ENCODE measurements around the gene BSDC1.
A peak's percentile ranks its signal among the peaks of the same experiment; 100 is the strongest.
"Not testable (repeated sequence)": the region's sequence is repeated elsewhere in the genome, so short reads cannot be mapped to it uniquely, and the experiment has no call there.

Gene BSDC1

GRCh38 chr1:32394141-32394889, at the start of gene BSDC1:
TSS of gene BSDC1 (minus strand) at chr1:32394441. CDS start at chr1:32394414, 27 bp downstream.
- DNase-seq = peak; percentile 95

GRCh38 chr1:32441467-32441866, 47.2 kb upstream of the BSDC1 start:
- DNase-seq = not testable (repeated sequence)

- not testable (repeated sequence) for DNase-seq
Observed at GRCh38 chr1:32438777-32439176, 44.5 kb upstream of the BSDC1 start.

GRCh38 chr1:32438136-32438535, 43.9 kb upstream of the BSDC1 start:
- no peak for DNase-seq

GRCh38 chr1:32431736-32432400, 37.6 kb upstream of the BSDC1 start:
- DNase-seq = no peak

GRCh38 chr1:32427264-32427963, 33.2 kb upstream of the BSDC1 start:
- DNase-seq = no peak

GRCh38 chr1:32426489-32427255, 32.4 kb upstream of the BSDC1 start:
- DNase-seq = no peak

GRCh38 chr1:32421775-32422174, 27.5 kb upstream of the BSDC1 start:
- DNase-seq = no peak

GRCh38 chr1:32414186-32414886, 20.1 kb upstream of the BSDC1 start:
- DNase-seq = no peak

GRCh38 chr1:32413507-32414185, 19.4 kb upstream of the BSDC1 start:
- peak; percentile 71 for DNase-seq

- peak; percentile 1 for DNase-seq
Observed at GRCh38 chr1:32411261-32411660, 17.0 kb upstream of the BSDC1 start.

- no peak for DNase-seq
Observed at GRCh38 chr1:32406629-32407111, 12.4 kb upstream of the BSDC1 start.

- no peak for DNase-seq
Observed at GRCh38 chr1:32405672-32406467, 11.6 kb upstream of the BSDC1 start.

GRCh38 chr1:32404946-32405345, 10.7 kb upstream of the BSDC1 start:
- no peak for DNase-seq

GRCh38 chr1:32400876-32401631, 6.8 kb upstream of the BSDC1 start:
- DNase-seq = peak; percentile 23

GRCh38 chr1:32399843-32400242, 5.6 kb upstream of the BSDC1 start:
- DNase-seq = no peak

GRCh38 chr1:32398401-32398800, 4.2 kb upstream of the BSDC1 start:
- no peak for DNase-seq

- not testable (repeated sequence) for DNase-seq
Observed at GRCh38 chr1:32396524-32396923, 2.3 kb upstream of the BSDC1 start.

GRCh38 chr1:32394890-32395432, 720 bp upstream of the BSDC1 start:
- DNase-seq = no peak

GRCh38 chr1:32393832-32394140, 455 bp downstream of the BSDC1 start:
- DNase-seq = no peak

Measured in NCI-H446 treated with DMSO at 0.1 percent for 48 hours (cell line).